Endothelial cell of umbilical vein (primary cell): Measurements from ENCODE around the gene SRGAP1. TPM values are rescaled to one million over a fixed set of nuclear protein-coding genes. Genes with fewer than 3 reads are reported as not detected.

Experiments used
- BruUV-seq: library from RNA; stranded (reverse); fragments of 400-500 nt; replicated peaks from 2 replicates; lab custom pipeline; 2021; lab: Mats Ljungman, UMichigan
- CTCF ChIA-PET: fragments of 300-600, 350-600 bp; sonication (Branson Sonifier 250); formaldehyde crosslinking; loops from one replicate; lab custom pipeline; 2021; ENCODE audit warnings: antibody characterized with exemption, inconsistent platforms; lab: Charles Lee
- POLR2A ChIA-PET: fragments of 300-600, 350-600 bp; sonication (Branson Sonifier 250); formaldehyde crosslinking; loops from one replicate; lab custom pipeline; 2021; ENCODE audit warnings: antibody characterized with exemption, inconsistent platforms; lab: Charles Lee
- DNase-seq: peaks from one replicate; pipeline ENCODE4 v3.0.0-alpha.2; 2011; ENCODE audit warnings: low read depth, low spot score
- FAIRE-seq: peaks from 2 replicates; lab custom pipeline; 2011; peaks lifted over from hg19 to GRCh38; lab: Jason Lieb, UNC
- H2AFZ ChIP-seq: 2 replicates; pipeline ENCODE4 v1.6.0; 2012; ENCODE audit warnings: low read depth, low read length, control low read depth, inconsistent platforms
- H3K27ac ChIP-seq: 2 replicates; pipeline ENCODE4 v1.5.1; 2011; ENCODE audit warnings: low read depth, mild to moderate bottlenecking, control low read depth, low read length, moderate library complexity; ENCODE audit not compliant: insufficient read depth
- H3K27me3 ChIP-seq, 2 experiments: 2 replicates each; pipeline versions ENCODE4 v1.6.0 to v1.6.1; 2011; ENCODE audit warnings: low read length in 2 of 2, mixed read lengths in 1 of 2; ENCODE audit not compliant: control insufficient read depth in 2 of 2, insufficient read depth in 2 of 2
- H3K36me3 ChIP-seq, 2 experiments: 2 replicates in 1 of 2; 3 replicates in 1 of 2; pipeline ENCODE4 v1.5.1; 2011; ENCODE audit warnings: low read length in 2 of 2, mild to moderate bottlenecking in 1 of 2, moderate library complexity in 1 of 2; ENCODE audit not compliant: control insufficient read depth in 2 of 2, insufficient read depth in 2 of 2; ENCODE audit errors: extremely low read depth in 1 of 2
- H3K4me1 ChIP-seq: 3 replicates; pipeline ENCODE4 v1.5.1; 2011; ENCODE audit warnings: mild to moderate bottlenecking, low read length; ENCODE audit not compliant: control insufficient read depth, insufficient read depth; ENCODE audit errors: extremely low read depth
- H3K4me2 ChIP-seq: 2 replicates; pipeline ENCODE4 v1.6.1; 2011; ENCODE audit warnings: low read length, control low read depth, mixed read lengths; ENCODE audit not compliant: insufficient read depth
- H3K4me3 ChIP-seq, 3 experiments: fragments of 200-600 bp in 1 of 3; sonication (generic), shearing (Covaris generic) in 1 of 3; replicated peaks in 1 of 3; 2 replicates each; pipeline ENCODE4 v1.5.1; 2011 to 2016; ENCODE audit warnings: control low read depth in 3 of 3, low read length in 3 of 3, mild to moderate bottlenecking in 2 of 3, inconsistent platforms in 1 of 3, low read depth in 1 of 3, moderate library complexity in 1 of 3; ENCODE audit not compliant: insufficient read depth in 1 of 3
- H3K79me2 ChIP-seq: 2 replicates; pipeline ENCODE4 v1.6.0; 2012; ENCODE audit warnings: low read length, inconsistent platforms; ENCODE audit not compliant: control insufficient read depth, insufficient read depth
- H3K9ac ChIP-seq: replicated peaks from 2 replicates; pipeline ENCODE3; 2011; ENCODE audit warnings: low read length, control low read depth; ENCODE audit not compliant: insufficient read depth; ENCODE audit errors: extremely low read depth
- H3K9me1 ChIP-seq: replicated peaks from 3 replicates; pipeline ENCODE4 v1.6.0; 2011; ENCODE audit warnings: mild to moderate bottlenecking, low read length; ENCODE audit not compliant: control insufficient read depth, insufficient read depth; ENCODE audit errors: extremely low read depth
- H3K9me3 ChIP-seq: replicated peaks from 2 replicates; pipeline ENCODE4 v1.5.1; 2012; ENCODE audit warnings: low read length, inconsistent platforms; ENCODE audit not compliant: control insufficient read depth, insufficient read depth
- H4K20me1 ChIP-seq: replicated peaks from 2 replicates; pipeline ENCODE3; 2011; ENCODE audit warnings: mild to moderate bottlenecking, low read length; ENCODE audit not compliant: control insufficient read depth, insufficient read depth; ENCODE audit errors: extremely low read depth
- CTCF ChIP-seq, 2 donors: IDR thresholded peaks; 1 replicate in 1 of 2; 2 replicates in 1 of 2; pipeline ENCODE4 v1.5.1; 2011; ENCODE audit warnings: low read length in 2 of 2, mild to moderate bottlenecking in 2 of 2, moderate library complexity in 2 of 2, control low read depth in 1 of 2, inconsistent platforms in 1 of 2, low read depth in 1 of 2; ENCODE audit not compliant: insufficient read depth in 1 of 2; ENCODE audit errors: extremely low read depth in 1 of 2
- EZH2 ChIP-seq: IDR thresholded peaks from 2 replicates; pipeline ENCODE4 v1.6.1; 2012; ENCODE audit warnings: borderline replicate concordance, low read depth, mild to moderate bottlenecking, moderate library complexity, low read length, inconsistent platforms; ENCODE audit not compliant: severe bottlenecking
- FOS ChIP-seq: IDR thresholded peaks from 2 replicates; pipeline ENCODE4 v1.6.1; 2011; ENCODE audit warnings: mild to moderate bottlenecking, low read length, moderate library complexity, borderline replicate concordance; ENCODE audit not compliant: insufficient read depth
- GATA2 ChIP-seq: IDR thresholded peaks from 2 replicates; pipeline ENCODE4 v1.7.0; 2011; ENCODE audit warnings: low read depth, mild to moderate bottlenecking, moderate library complexity, mixed read lengths, low read length; ENCODE audit not compliant: insufficient read length, insufficient read depth
- JUN ChIP-seq: IDR thresholded peaks from 2 replicates; pipeline ENCODE4 v1.6.1; 2011; ENCODE audit warnings: borderline replicate concordance, low read depth; ENCODE audit not compliant: insufficient read length, insufficient read depth
- MAX ChIP-seq: IDR thresholded peaks from 2 replicates; pipeline ENCODE4 v1.6.1; 2011; ENCODE audit not compliant: insufficient read depth, insufficient read length
- MYC ChIP-seq: IDR thresholded peaks from one replicate; pipeline ENCODE4 v1.6.1; 2011; ENCODE audit warnings: mild to moderate bottlenecking, low read depth, low read length
- POLR2A ChIP-seq: IDR thresholded peaks from 2 replicates; pipeline ENCODE4 v1.6.1; 2012; ENCODE audit warnings: low read depth, mild to moderate bottlenecking, control low read depth, low read length
- POLR2AphosphoS5 ChIP-seq: IDR thresholded peaks from 2 replicates; pipeline ENCODE4 v1.6.1; 2012; ENCODE audit warnings: low read depth, mild to moderate bottlenecking, control low read depth, low read length, moderate library complexity; ENCODE audit not compliant: insufficient read depth
- dilution Hi-C: fragments of 300-500 bp; cut with MboI; formaldehyde crosslinking; loops from one replicate; pipeline ENCODE4 v1.15.0; 2019; ENCODE audit warnings: low sequenced_read_pairs; ENCODE audit not compliant: extremely low pct_ligation_motif_present
- intact Hi-C: fragments of 100-400 bp; cut with micrococcal nuclease; formaldehyde crosslinking; loops from one replicate; pipeline ENCODE4 v1.10.0; 2022
- polyA plus RNA-seq, 4 experiments: library from polyadenylated mRNA; depleted of rRNA in 3 of 4; stranded (reverse) in 3 of 4; unstranded in 1 of 4; fragments of >200 nt; gene quantifications; 2 replicates each; pipeline versions ENCODE4 v1.2.1 to v1.2.3, GENCODE V29; 2011 to 2012; ENCODE audit warnings: missing spikeins in 1 of 4
- total RNA-seq: library from RNA; stranded (reverse); gene quantifications from 2 replicates; pipeline ENCODE4 v1.2.3, GENCODE V29; 2021

SRGAP1 gene
- total and polyA plus RNA-seq, 2 donors (not counting 3 experiments of a cell fraction or from before 2014, with no cell fraction given): 4.9 to 16.3 TPM

GRCh38 chr12:64109706-64110105 lies 265.2 kb downstream of the SRGAP1 start:
- Histone ChIP-seq H3K27ac (no peak overlapping the region), H3K9me1 (no peaks in the 10 kb centered on the region), H3K4me1 (no peaks in the 10 kb centered on the region), H3K4me3 (no peak overlapping the region), H3K9me3 (no peaks in the 10 kb centered on the region), H3K4me2 (no peak overlapping the region), H3K36me3 (no peaks in the 10 kb centered on the region), H3K79me2 (no peaks in the 10 kb centered on the region), H4K20me1 (no peaks in the 10 kb centered on the region), H2AFZ (no peak overlapping the region), H3K27me3 (no peaks in the 10 kb centered on the region), H3K9ac (no peak overlapping the region)
- BruUV-seq: no TSS peak
- DNase-seq (no peak), FAIRE-seq (no peak)
- intact Hi-C loops (no loop called here), dilution Hi-C loops (no loop called here)
- POLR2A ChIA-PET: no interaction called here
- no peak for TF ChIP-seq FOS
- no peak for TF ChIP-seq GATA2
- TF ChIP-seq MYC: no peak
- TF ChIP-seq EZH2: no peak
- no peak for TF ChIP-seq MAX
- no peak for TF ChIP-seq CTCF (IDR thresholded peaks at IDR 0.05; ENCODE audit: extremely low read depth in 1 of 2, insufficient read depth in 1 of 2, low read depth in 1 of 2, low read length in 2 of 2)
- no peak for TF ChIP-seq POLR2A
- TF ChIP-seq JUN: no peak
- TF ChIP-seq POLR2AphosphoS5: no peak
- CTCF ChIA-PET: interaction anchor here (1.6 to 2.1 kb wide), 2 partner anchors 266 to 270 kb away, joined by 4 to 8 read pairs; no protein-coding TSS in a partner anchor
